Anterior cingulate cortex (tissue), 58 donors: ENCODE results near the gene ZEB1.

ENCODE experiments used
- DNase-seq, 58 donors: peaks; one replicate each; lab custom pipeline; 2025; lab: John Stamatoyannopoulos, UW

Gene ZEB1

GRCh38 chr10:31318854-31319601 is at the start of gene ZEB1:
ZEB1 (plus strand) TSS chr10:31319216; CDS start chr10:31319235, 19 bp downstream.
- peak in 49 of 58 donors; percentile 18 to 78 (median 52) for DNase-seq

- DNase-seq: no peak
Observed at GRCh38 chr10:31270954-31271353, 48.1 kb upstream of the ZEB1 start.

GRCh38 chr10:31272841-31273240 is 46.2 kb upstream of the ZEB1 start:
- DNase-seq: no peak

- no peak for DNase-seq
Observed at GRCh38 chr10:31273789-31274188, 45.2 kb upstream of the ZEB1 start.

- DNase-seq: no peak
Observed at GRCh38 chr10:31274310-31274709, 44.7 kb upstream of the ZEB1 start.

GRCh38 chr10:31278279-31278941 is 40.6 kb upstream of the ZEB1 start:
- no peak for DNase-seq

- no peak for DNase-seq
Observed at GRCh38 chr10:31280972-31281371, 38.0 kb upstream of the ZEB1 start.

GRCh38 chr10:31288001-31288400 is 31.0 kb upstream of the ZEB1 start:
- DNase-seq: no peak

GRCh38 chr10:31288962-31289361 is 30.1 kb upstream of the ZEB1 start:
- DNase-seq: no peak

- DNase-seq: no peak
Observed at GRCh38 chr10:31290386-31290785, 28.6 kb upstream of the ZEB1 start.

GRCh38 chr10:31291123-31291522 is 27.9 kb upstream of the ZEB1 start:
- no peak for DNase-seq

- no peak for DNase-seq
Observed at GRCh38 chr10:31294558-31294957, 24.5 kb upstream of the ZEB1 start.

- no peak for DNase-seq
Observed at GRCh38 chr10:31296754-31297153, 22.3 kb upstream of the ZEB1 start.

- no peak for DNase-seq
Observed at GRCh38 chr10:31299119-31299518, 19.9 kb upstream of the ZEB1 start.

- DNase-seq: no peak
Observed at GRCh38 chr10:31303212-31303611, 15.8 kb upstream of the ZEB1 start.

- no peak for DNase-seq
Observed at GRCh38 chr10:31304291-31304970, 14.6 kb upstream of the ZEB1 start.

- DNase-seq: no peak
Observed at GRCh38 chr10:31313396-31313795, 5.6 kb upstream of the ZEB1 start.

GRCh38 chr10:31314256-31315150 is 4.5 kb upstream of the ZEB1 start:
- no peak for DNase-seq

- DNase-seq: no peak
Observed at GRCh38 chr10:31315453-31315852, 3.6 kb upstream of the ZEB1 start.

- no peak for DNase-seq
Observed at GRCh38 chr10:31317171-31317570, 1.8 kb upstream of the ZEB1 start.
